ENCODE data around the gene CREB3L2. TPM values are rescaled to one million over a fixed set of nuclear protein-coding genes. Genes with fewer than 3 reads are reported as not detected.

CREB3L2 gene
- total RNA-seq, 1 donor = 28.6 TPM

- no peak for DNase-seq (ENCODE audit: insufficient read length, low spot score, missing footprints)
- TF ChIP-seq CTCF (IDR thresholded peaks at IDR 0.05; ENCODE audit: extremely low read depth, low read depth, low read length) = peak; percentile 25
- Histone ChIP-seq H3K27me3 (ENCODE audit: insufficient read depth, low read length) (no peaks in the 10 kb centered on the region), H3K9me3 (ENCODE audit: low read depth, low read length) (no peaks in the 10 kb centered on the region), H3K4me2 (ENCODE audit: insufficient read depth, low read length) (no peak overlapping the region), H3K27ac (ENCODE audit: low read depth, low read length) (peak overlapping the region; percentile 47), H3K4me1 (ENCODE audit: insufficient read depth, low read length) (peaks cover 63% of the 10 kb centered on the region), H3K79me2 (ENCODE audit: insufficient read depth, low read length) (peaks cover 91% of the 10 kb centered on the region), H3K4me3 (ENCODE audit: insufficient read depth, low read length) (no peak overlapping the region), H2AFZ (ENCODE audit: low read length) (no peak overlapping the region), H3K36me3 (ENCODE audit: insufficient read depth, low read length) (peaks cover 7% of the 10 kb centered on the region), H4K20me1 (ENCODE audit: insufficient read depth, low read length) (no peaks in the 10 kb centered on the region)
These were observed 35.8 kb downstream of the CREB3L2 start for GRCh38 chr7:137965942-137966640.

- Histone ChIP-seq H3K36me3 (ENCODE audit: insufficient read depth, low read length) (peaks cover 7% of the 10 kb centered on the region), H3K4me2 (ENCODE audit: insufficient read depth, low read length) (no peak overlapping the region), H3K27me3 (ENCODE audit: insufficient read depth, low read length) (no peaks in the 10 kb centered on the region), H3K9me3 (ENCODE audit: low read depth, low read length) (no peaks in the 10 kb centered on the region), H3K27ac (ENCODE audit: low read depth, low read length) (peak overlapping the region; percentile 2), H4K20me1 (ENCODE audit: insufficient read depth, low read length) (no peaks in the 10 kb centered on the region), H3K79me2 (ENCODE audit: insufficient read depth, low read length) (peaks cover 97% of the 10 kb centered on the region), H3K4me1 (ENCODE audit: insufficient read depth, low read length) (peaks cover 52% of the 10 kb centered on the region), H3K4me3 (ENCODE audit: insufficient read depth, low read length) (no peak overlapping the region), H2AFZ (ENCODE audit: low read length) (no peak overlapping the region)
- no peak for DNase-seq (ENCODE audit: insufficient read length, low spot score, missing footprints)
- TF ChIP-seq CTCF (IDR thresholded peaks at IDR 0.05; ENCODE audit: extremely low read depth, low read depth, low read length) = no peak
These were observed 36.9 kb downstream of the CREB3L2 start for GRCh38 chr7:137964824-137965545.

- Histone ChIP-seq H3K4me1 (ENCODE audit: insufficient read depth, low read length) (peaks cover 45% of the 10 kb centered on the region), H3K27me3 (ENCODE audit: insufficient read depth, low read length) (no peaks in the 10 kb centered on the region), H4K20me1 (ENCODE audit: insufficient read depth, low read length) (peaks cover 9% of the 10 kb centered on the region)
These were observed 38.9 kb downstream of the CREB3L2 start for GRCh38 chr7:137962875-137963507.

More at GRCh38 chr7:137962875-137963507, 38.9 kb downstream of the CREB3L2 start:
- H3K9me3 ChIP-seq (ENCODE audit: low read depth, low read length) = no peaks in the 10 kb centered on the region
- no peak overlapping the region for H3K4me3 ChIP-seq (ENCODE audit: insufficient read depth, low read length)
- no peak for DNase-seq (ENCODE audit: insufficient read length, low spot score, missing footprints)
- TF ChIP-seq CTCF (IDR thresholded peaks at IDR 0.05; ENCODE audit: extremely low read depth, low read depth, low read length) = no peak
- H2AFZ ChIP-seq (ENCODE audit: low read length) = no peak overlapping the region
- no peak overlapping the region for H3K4me2 ChIP-seq (ENCODE audit: insufficient read depth, low read length)
- peaks cover 18% of the 10 kb centered on the region for H3K36me3 ChIP-seq (ENCODE audit: insufficient read depth, low read length)
- peaks cover 98% of the 10 kb centered on the region for H3K79me2 ChIP-seq (ENCODE audit: insufficient read depth, low read length)
- H3K27ac ChIP-seq (ENCODE audit: low read depth, low read length) = peak overlapping the region; percentile 15
